Panc1 (cell line): ENCODE results near the gene MTM1. TPM values are rescaled to one million over a fixed set of nuclear protein-coding genes. Genes with fewer than 3 reads are reported as not detected.

ENCODE experiments used
- ATAC-seq: fragments of 200-7000 bp; cut with Tn5 transposase; 2 replicates; pipeline ENCODE4 v1.9.1; 2020; ENCODE audit warnings: mild to moderate bottlenecking, moderate library complexity
- BruUV-seq: library from RNA; stranded (reverse); fragments of 400-500 nt; replicated peaks from 2 replicates; lab custom pipeline; 2021; lab: Mats Ljungman, UMichigan
- CTCF ChIA-PET: fragments of 300-600 bp; sonication (Branson Sonifier 250); formaldehyde crosslinking; loops from one replicate; lab custom pipeline; 2022; ENCODE audit warnings: antibody characterized with exemption; lab: Charles Lee
- POLR2A ChIA-PET: fragments of 300-600 bp; sonication (Branson Sonifier 250); formaldehyde crosslinking; loops from one replicate; lab custom pipeline; 2022; ENCODE audit warnings: antibody characterized with exemption; lab: Charles Lee
- DNase-seq: peaks from one replicate; pipeline ENCODE4 v3.0.0-alpha.2; 2010; ENCODE audit warnings: low read depth, low spot score
- H3K27ac ChIP-seq: 2 replicates; pipeline ENCODE4 v1.5.1; 2011; ENCODE audit warnings: mild to moderate bottlenecking, low read length, inconsistent platforms
- H3K27me3 ChIP-seq: fragments of 200-500 bp; sonication (Bioruptor generic); 2 replicates; pipeline ENCODE4 v1.6.0; 2014; ENCODE audit warnings: low read length, inconsistent platforms; ENCODE audit not compliant: control insufficient read depth, insufficient read depth
- H3K36me3 ChIP-seq: fragments of 200-500 bp; sonication (Bioruptor generic); 2 replicates; pipeline ENCODE4 v1.5.1; 2014; ENCODE audit warnings: inconsistent platforms, mild to moderate bottlenecking, low read length, moderate library complexity; ENCODE audit not compliant: control insufficient read depth, insufficient read depth
- H3K4me1 ChIP-seq: 2 replicates; pipeline ENCODE4 v1.5.1; 2011; ENCODE audit warnings: inconsistent platforms, mild to moderate bottlenecking, low read length, moderate library complexity; ENCODE audit not compliant: control insufficient read depth, insufficient read depth
- H3K4me3 ChIP-seq, 2 experiments: 2 replicates each; pipeline ENCODE4 v1.5.1; 2011 to 2012; ENCODE audit warnings: low read depth in 2 of 2, low read length in 2 of 2, mild to moderate bottlenecking in 2 of 2, inconsistent platforms in 1 of 2, moderate library complexity in 1 of 2
- H3K9me3 ChIP-seq: fragments of 200-500 bp; sonication (Bioruptor generic); 2 replicates; pipeline ENCODE4 v1.5.1; 2014; ENCODE audit warnings: low read depth, mild to moderate bottlenecking, inconsistent platforms, low read length, moderate library complexity; ENCODE audit not compliant: control insufficient read depth, insufficient read depth
- POLR2AphosphoS5 ChIP-seq: IDR thresholded peaks from 2 replicates; pipeline ENCODE4 v1.6.1; 2012; ENCODE audit warnings: mild to moderate bottlenecking, low read depth, low read length, moderate library complexity
- SIN3A ChIP-seq: IDR thresholded peaks from 2 replicates; pipeline ENCODE4 v1.6.1; 2012; ENCODE audit warnings: low read depth, mild to moderate bottlenecking, low read length, moderate library complexity, borderline replicate concordance; ENCODE audit not compliant: insufficient read depth
- TCF7L2 ChIP-seq: IDR thresholded peaks from 2 replicates; pipeline ENCODE4 v1.6.1; 2011; ENCODE audit warnings: mild to moderate bottlenecking, low read depth, low read length, inconsistent platforms
- in situ Hi-C: cut with HindIII; loops from 2 replicates; pipeline ENCODE4 v1.10.0; 2016; ENCODE audit warnings: low sequenced_read_pairs, low pct_unique_long_range_greater_than_20kb
- intact Hi-C: fragments of 100-400 bp; cut with micrococcal nuclease; formaldehyde crosslinking; loops from one replicate; pipeline ENCODE4 v1.10.0; 2022; ENCODE audit not compliant: unreplicated experiment
- total RNA-seq: library from RNA; stranded (reverse); gene quantifications from one replicate; pipeline ENCODE4 v1.2.1, GENCODE V29; 2021; ENCODE audit not compliant: unreplicated experiment
- TF ChIP-seq, protein P1 (sequence below), 2 experiments: IDR thresholded peaks; 2 replicates each; pipeline ENCODE4 v1.6.1; 2011 to 2012; ENCODE audit warnings: low read depth in 2 of 2, control low read depth in 1 of 2, low read length in 1 of 2, mild to moderate bottlenecking in 1 of 2, moderate library complexity in 1 of 2; ENCODE audit not compliant: insufficient read depth in 1 of 2
- TF ChIP-seq, protein P2 (sequence below): fragments of 450-650 bp; IDR thresholded peaks from 2 replicates; pipeline ENCODE4 v1.5.1; 2017; ENCODE audit warnings: mild to moderate bottlenecking

The MTM1 gene
- total RNA-seq, 1 experiment from 2014 or later, result 24.0 TPM

GRCh38 chrX:150602743-150603142, 34.3 kb downstream of the MTM1 start:
- no peak overlapping the region for H3K4me3 ChIP-seq
- BruUV-seq, result no TSS peak
- in situ Hi-C loops (no loop called here), intact Hi-C loops (no loop called here)
- no peaks in the 10 kb centered on the region for H3K9me3 ChIP-seq
- TF ChIP-seq, protein P1, sequence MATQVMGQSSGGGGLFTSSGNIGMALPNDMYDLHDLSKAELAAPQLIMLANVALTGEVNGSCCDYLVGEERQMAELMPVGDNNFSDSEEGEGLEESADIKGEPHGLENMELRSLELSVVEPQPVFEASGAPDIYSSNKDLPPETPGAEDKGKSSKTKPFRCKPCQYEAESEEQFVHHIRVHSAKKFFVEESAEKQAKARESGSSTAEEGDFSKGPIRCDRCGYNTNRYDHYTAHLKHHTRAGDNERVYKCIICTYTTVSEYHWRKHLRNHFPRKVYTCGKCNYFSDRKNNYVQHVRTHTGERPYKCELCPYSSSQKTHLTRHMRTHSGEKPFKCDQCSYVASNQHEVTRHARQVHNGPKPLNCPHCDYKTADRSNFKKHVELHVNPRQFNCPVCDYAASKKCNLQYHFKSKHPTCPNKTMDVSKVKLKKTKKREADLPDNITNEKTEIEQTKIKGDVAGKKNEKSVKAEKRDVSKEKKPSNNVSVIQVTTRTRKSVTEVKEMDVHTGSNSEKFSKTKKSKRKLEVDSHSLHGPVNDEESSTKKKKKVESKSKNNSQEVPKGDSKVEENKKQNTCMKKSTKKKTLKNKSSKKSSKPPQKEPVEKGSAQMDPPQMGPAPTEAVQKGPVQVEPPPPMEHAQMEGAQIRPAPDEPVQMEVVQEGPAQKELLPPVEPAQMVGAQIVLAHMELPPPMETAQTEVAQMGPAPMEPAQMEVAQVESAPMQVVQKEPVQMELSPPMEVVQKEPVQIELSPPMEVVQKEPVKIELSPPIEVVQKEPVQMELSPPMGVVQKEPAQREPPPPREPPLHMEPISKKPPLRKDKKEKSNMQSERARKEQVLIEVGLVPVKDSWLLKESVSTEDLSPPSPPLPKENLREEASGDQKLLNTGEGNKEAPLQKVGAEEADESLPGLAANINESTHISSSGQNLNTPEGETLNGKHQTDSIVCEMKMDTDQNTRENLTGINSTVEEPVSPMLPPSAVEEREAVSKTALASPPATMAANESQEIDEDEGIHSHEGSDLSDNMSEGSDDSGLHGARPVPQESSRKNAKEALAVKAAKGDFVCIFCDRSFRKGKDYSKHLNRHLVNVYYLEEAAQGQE (IDR thresholded peaks at IDR 0.05; ENCODE audit: insufficient read depth in 1 of 2, low read depth in 2 of 2, low read length in 1 of 2), result no peak
- no peak for TF ChIP-seq POLR2AphosphoS5
- ChIA-PET POLR2A (no interaction called here), CTCF (no interaction called here)
- no peaks in the 10 kb centered on the region for H3K27me3 ChIP-seq
- no peaks in the 10 kb centered on the region for H3K36me3 ChIP-seq
- ATAC-seq (no peak), DNase-seq (no peak)
- H3K4me1 ChIP-seq, result no peaks in the 10 kb centered on the region
- H3K27ac ChIP-seq, result no peak overlapping the region

DNA sequence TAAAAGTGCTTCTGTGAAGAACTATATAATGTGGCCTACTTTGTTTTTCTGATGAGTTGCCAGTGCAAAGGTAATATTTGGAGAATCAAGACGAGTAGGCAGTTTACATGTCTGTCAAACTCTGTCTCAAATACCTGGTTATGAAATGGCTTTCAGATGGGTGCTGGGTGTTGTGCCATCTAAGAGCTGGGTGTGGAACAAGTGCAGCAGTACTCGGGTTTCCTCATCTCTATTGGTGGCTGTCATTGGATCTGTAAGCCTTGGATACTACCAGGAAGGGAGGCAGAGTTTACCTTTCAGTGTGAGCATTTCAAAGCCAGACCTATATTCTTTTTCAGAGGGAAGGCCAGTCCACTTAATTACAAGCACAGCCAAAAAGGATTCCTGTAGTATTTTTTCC, 37.2 kb downstream of the MTM1 start:
- no TSS peak for BruUV-seq
- ChIA-PET CTCF (no interaction called here), POLR2A (no interaction called here)
- Histone ChIP-seq H3K4me1 (no peaks in the 10 kb centered on the region), H3K27me3 (no peaks in the 10 kb centered on the region), H3K36me3 (no peaks in the 10 kb centered on the region), H3K9me3 (no peaks in the 10 kb centered on the region), H3K4me3 (no peak overlapping the region), H3K27ac (no peak overlapping the region)
- in situ Hi-C loops, result no loop called here
- TF ChIP-seq POLR2AphosphoS5, result no peak
- no peak for TF ChIP-seq TCF7L2
- no peak for TF ChIP-seq SIN3A
- TF ChIP-seq, protein P1 (IDR thresholded peaks at IDR 0.05; ENCODE audit: insufficient read depth in 1 of 2, low read depth in 2 of 2, low read length in 1 of 2), result no peak
- TF ChIP-seq, protein P2, sequence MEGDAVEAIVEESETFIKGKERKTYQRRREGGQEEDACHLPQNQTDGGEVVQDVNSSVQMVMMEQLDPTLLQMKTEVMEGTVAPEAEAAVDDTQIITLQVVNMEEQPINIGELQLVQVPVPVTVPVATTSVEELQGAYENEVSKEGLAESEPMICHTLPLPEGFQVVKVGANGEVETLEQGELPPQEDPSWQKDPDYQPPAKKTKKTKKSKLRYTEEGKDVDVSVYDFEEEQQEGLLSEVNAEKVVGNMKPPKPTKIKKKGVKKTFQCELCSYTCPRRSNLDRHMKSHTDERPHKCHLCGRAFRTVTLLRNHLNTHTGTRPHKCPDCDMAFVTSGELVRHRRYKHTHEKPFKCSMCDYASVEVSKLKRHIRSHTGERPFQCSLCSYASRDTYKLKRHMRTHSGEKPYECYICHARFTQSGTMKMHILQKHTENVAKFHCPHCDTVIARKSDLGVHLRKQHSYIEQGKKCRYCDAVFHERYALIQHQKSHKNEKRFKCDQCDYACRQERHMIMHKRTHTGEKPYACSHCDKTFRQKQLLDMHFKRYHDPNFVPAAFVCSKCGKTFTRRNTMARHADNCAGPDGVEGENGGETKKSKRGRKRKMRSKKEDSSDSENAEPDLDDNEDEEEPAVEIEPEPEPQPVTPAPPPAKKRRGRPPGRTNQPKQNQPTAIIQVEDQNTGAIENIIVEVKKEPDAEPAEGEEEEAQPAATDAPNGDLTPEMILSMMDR, result no peak
- intact Hi-C loops, result no loop called here
- no peak for ATAC-seq
- no peak for DNase-seq
